Measurements from ENCODE around the gene EFNB2. TPM values are rescaled to one million over a fixed set of nuclear protein-coding genes. Genes with fewer than 3 reads are reported as not detected.

The EFNB2 gene
- total RNA-seq, 4 donors from 2014 or later = 10.0 to 20.2 (median 17.5) TPM

- no peak for DNase-seq (ENCODE audit: extremely low spot score)
- Histone ChIP-seq H3K4me3 (no peak overlapping the region), H3K4me1 (peaks cover under 1 to 55% (median 41%) of the 10 kb centered on the region in 4 donors), H3K27me3 (no peaks in the 10 kb centered on the region), H3K9me3 (no peaks in the 10 kb centered on the region), H3K36me3 (no peaks in the 10 kb centered on the region), H3K27ac (replicated peaks in 1 of 4) (no peak overlapping the region)
- TF ChIP-seq POLR2A (IDR thresholded peaks at IDR 0.05; ENCODE audit: low read depth) (no peak), POLR2AphosphoS5 (IDR thresholded peaks at IDR 0.05) (no peak), EP300 (IDR thresholded peaks at IDR 0.05) (no peak)
- TF ChIP-seq, protein P1, sequence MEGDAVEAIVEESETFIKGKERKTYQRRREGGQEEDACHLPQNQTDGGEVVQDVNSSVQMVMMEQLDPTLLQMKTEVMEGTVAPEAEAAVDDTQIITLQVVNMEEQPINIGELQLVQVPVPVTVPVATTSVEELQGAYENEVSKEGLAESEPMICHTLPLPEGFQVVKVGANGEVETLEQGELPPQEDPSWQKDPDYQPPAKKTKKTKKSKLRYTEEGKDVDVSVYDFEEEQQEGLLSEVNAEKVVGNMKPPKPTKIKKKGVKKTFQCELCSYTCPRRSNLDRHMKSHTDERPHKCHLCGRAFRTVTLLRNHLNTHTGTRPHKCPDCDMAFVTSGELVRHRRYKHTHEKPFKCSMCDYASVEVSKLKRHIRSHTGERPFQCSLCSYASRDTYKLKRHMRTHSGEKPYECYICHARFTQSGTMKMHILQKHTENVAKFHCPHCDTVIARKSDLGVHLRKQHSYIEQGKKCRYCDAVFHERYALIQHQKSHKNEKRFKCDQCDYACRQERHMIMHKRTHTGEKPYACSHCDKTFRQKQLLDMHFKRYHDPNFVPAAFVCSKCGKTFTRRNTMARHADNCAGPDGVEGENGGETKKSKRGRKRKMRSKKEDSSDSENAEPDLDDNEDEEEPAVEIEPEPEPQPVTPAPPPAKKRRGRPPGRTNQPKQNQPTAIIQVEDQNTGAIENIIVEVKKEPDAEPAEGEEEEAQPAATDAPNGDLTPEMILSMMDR (IDR thresholded peaks at IDR 0.05) = no peak
- intact Hi-C loops (cut with DNase I) = no loop called here
- 87% methylated on average over 9 of the region's 9 CpGs for WGBS
Measured at GRCh38 chr13:106503730-106504453, 31.6 kb downstream of the EFNB2 start.

DNA sequence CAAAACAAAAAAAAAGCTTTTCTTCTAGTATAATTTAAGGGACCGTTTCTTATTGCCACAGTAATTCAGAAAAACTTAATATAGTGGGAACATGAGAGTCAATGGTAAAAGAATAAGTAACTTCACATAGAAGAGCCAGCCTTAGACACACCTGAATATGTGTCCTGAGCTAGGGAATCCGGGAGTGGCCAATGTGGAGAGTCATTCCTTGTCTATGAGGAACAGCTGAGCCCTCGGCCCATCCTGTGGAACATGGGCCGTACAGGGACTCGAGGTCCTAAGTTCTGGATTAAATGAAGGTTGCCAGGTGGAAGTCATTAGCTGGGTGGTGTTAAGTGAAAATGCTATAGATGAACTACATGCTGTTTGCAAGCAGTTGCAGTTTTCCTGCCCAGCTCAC lies 32.2 kb downstream of the EFNB2 start:
- peaks cover 7 to 61% (median 45%) of the 10 kb centered on the region in 4 donors for H3K4me1 ChIP-seq
- no peaks in the 10 kb centered on the region for H3K9me3 ChIP-seq
- no peaks in the 10 kb centered on the region for H3K36me3 ChIP-seq
- DNase-seq (ENCODE audit: extremely low spot score) = no peak
- H3K27me3 ChIP-seq = no peaks in the 10 kb centered on the region
- TF ChIP-seq POLR2A (IDR thresholded peaks at IDR 0.05; ENCODE audit: low read depth) (no peak), EP300 (IDR thresholded peaks at IDR 0.05) (no peak), POLR2AphosphoS5 (IDR thresholded peaks at IDR 0.05) (no peak)
- TF ChIP-seq, protein P1 (IDR thresholded peaks at IDR 0.05) = no peak
- WGBS = 80% methylated on average over 5 of the region's 5 CpGs
- intact Hi-C loops (cut with DNase I) = no loop called here
- no peak overlapping the region for H3K4me3 ChIP-seq
- no peak overlapping the region for H3K27ac ChIP-seq (replicated peaks in 1 of 4)

- DNase-seq (ENCODE audit: extremely low spot score) = no peak
- intact Hi-C loops (cut with DNase I) = no loop called here
- Histone ChIP-seq H3K27me3 (no peaks in the 10 kb centered on the region), H3K9me3 (no peaks in the 10 kb centered on the region), H3K4me1 (peaks cover 11 to 70% (median 59%) of the 10 kb centered on the region in 4 donors), H3K27ac (replicated peaks in 1 of 4) (peak overlapping the region in 1 of 4 donors; percentile 69), H3K36me3 (no peaks in the 10 kb centered on the region), H3K4me3 (no peak overlapping the region)
- WGBS = 86% methylated on average over 6 of the region's 6 CpGs
- TF ChIP-seq, protein P1 (IDR thresholded peaks at IDR 0.05) = no peak
- TF ChIP-seq POLR2AphosphoS5 (IDR thresholded peaks at IDR 0.05) (no peak), POLR2A (IDR thresholded peaks at IDR 0.05; ENCODE audit: low read depth) (no peak), EP300 (IDR thresholded peaks at IDR 0.05) (no peak)
Measured at GRCh38 chr13:106500445-106500844, 35.0 kb downstream of the EFNB2 start.

- TF ChIP-seq, protein P1 (IDR thresholded peaks at IDR 0.05) = no peak
- no peak for TF ChIP-seq POLR2AphosphoS5 (IDR thresholded peaks at IDR 0.05)
- no peak for TF ChIP-seq EP300 (IDR thresholded peaks at IDR 0.05)
- no peak for TF ChIP-seq POLR2A (IDR thresholded peaks at IDR 0.05; ENCODE audit: low read depth)
- Histone ChIP-seq H3K4me3 (no peak overlapping the region), H3K27me3 (no peaks in the 10 kb centered on the region), H3K27ac (replicated peaks in 1 of 4) (peak overlapping the region in 3 of 4 donors; percentile 27 to 69 (median 61)), H3K36me3 (no peaks in the 10 kb centered on the region), H3K9me3 (no peaks in the 10 kb centered on the region), H3K4me1 (peaks cover 11 to 65% (median 60%) of the 10 kb centered on the region in 4 donors)
- WGBS = 72% methylated on average over 4 of the region's 4 CpGs
- DNase-seq (ENCODE audit: extremely low spot score) = no peak
- intact Hi-C loops (cut with DNase I) = no loop called here
Measured at GRCh38 chr13:106499896-106500295, 35.6 kb downstream of the EFNB2 start.

Measured in esophagus muscularis mucosa (tissue), 4 donors.